WTC11 (cell line): ENCODE results near the gene MKS1. TPM values are rescaled to one million over a fixed set of nuclear protein-coding genes. Genes with fewer than 3 reads are reported as not detected.

Experiments used
- ATAC-seq: fragments of 200-7000 bp; cut with Tn5 transposase; 2 replicates; pipeline ENCODE4 v1.10.0; 2021; ENCODE audit warnings: mild to moderate bottlenecking, moderate library complexity
- CTCF ChIA-PET: fragments of 300-600 bp; sonication (Branson Sonifier 250); formaldehyde crosslinking; loops from one replicate; lab custom pipeline; 2021; ENCODE audit warnings: antibody characterized with exemption; lab: Charles Lee
- POLR2A ChIA-PET: fragments of 350-600 bp; sonication (Branson Sonifier 250); formaldehyde crosslinking; loops from one replicate; lab custom pipeline; 2021; ENCODE audit warnings: antibody characterized with exemption; lab: Charles Lee
- DNase-seq: peaks from one replicate; pipeline ENCODE4 v3.0.0; 2021; ENCODE audit warnings: low spot score
- H3K27ac Mint-ChIP-seq: 2 replicates; pipeline ENCODE4 v1.8.0; 2021; ENCODE audit warnings: mixed read lengths
- H3K27me3 Mint-ChIP-seq: 2 replicates; pipeline ENCODE4 v1.8.0; 2021; ENCODE audit warnings: low read depth, mild to moderate bottlenecking, moderate library complexity, mixed read lengths
- H3K36me3 Mint-ChIP-seq: 2 replicates; pipeline ENCODE4 v1.8.0; 2021; ENCODE audit warnings: mixed read lengths
- H3K4me1 Mint-ChIP-seq: 2 replicates; pipeline ENCODE4 v1.8.0; 2022; ENCODE audit warnings: mixed read lengths
- H3K4me3 Mint-ChIP-seq: 2 replicates; pipeline ENCODE4 v1.8.0; 2021; ENCODE audit warnings: mild to moderate bottlenecking, moderate library complexity, mixed read lengths
- H3K9me3 Mint-ChIP-seq: 2 replicates; pipeline ENCODE4 v1.8.0; 2021; ENCODE audit warnings: mixed read lengths
- CREB1 ChIP-seq: sonication (generic); formaldehyde crosslinking; IDR thresholded peaks from 2 replicates; pipeline ENCODE4 v1.8.0; 2023; ENCODE audit warnings: mild to moderate bottlenecking, missing genetic modification reagents
- E2F1 ChIP-seq: sonication (generic); formaldehyde crosslinking; IDR thresholded peaks from 2 replicates; pipeline ENCODE4 v1.8.0; 2022; ENCODE audit warnings: mild to moderate bottlenecking, missing genetic modification reagents
- EMX1 ChIP-seq: fragments of 250-450 bp; sonication (Bioruptor Pico); IDR thresholded peaks from 2 replicates; pipeline ENCODE4 v1.8.0; 2021; ENCODE audit warnings: mild to moderate bottlenecking
- ESRRA ChIP-seq: sonication (generic); formaldehyde crosslinking; IDR thresholded peaks from 2 replicates; pipeline ENCODE4 v1.8.1; 2022; ENCODE audit warnings: mild to moderate bottlenecking, missing genetic modification reagents, borderline replicate concordance
- FOXK1 ChIP-seq: sonication (generic); formaldehyde crosslinking; IDR thresholded peaks from 2 replicates; pipeline ENCODE4 v1.8.0; 2022; ENCODE audit warnings: mild to moderate bottlenecking, moderate library complexity, missing genetic modification reagents
- JAZF1 ChIP-seq: fragments of 250-450 bp; sonication (Bioruptor Pico); IDR thresholded peaks from 2 replicates; pipeline ENCODE4 v1.9.0; 2021; ENCODE audit warnings: moderate library complexity, mild to moderate bottlenecking, inconsistent platforms
- MLX ChIP-seq: sonication (generic); formaldehyde crosslinking; IDR thresholded peaks from 2 replicates; pipeline ENCODE4 v1.8.1; 2023; ENCODE audit warnings: mild to moderate bottlenecking, missing genetic modification reagents, moderate library complexity
- NFE2L1 ChIP-seq: sonication (generic); formaldehyde crosslinking; IDR thresholded peaks from 2 replicates; pipeline ENCODE4 v1.8.1; 2023; ENCODE audit warnings: missing genetic modification reagents
- SMAD3 ChIP-seq: sonication (generic); formaldehyde crosslinking; IDR thresholded peaks from 2 replicates; pipeline ENCODE4 v1.8.0; 2022; ENCODE audit warnings: missing genetic modification reagents, mild to moderate bottlenecking, borderline replicate concordance
- SOX15 ChIP-seq: fragments of 250-450 bp; sonication (Bioruptor Pico); IDR thresholded peaks from 2 replicates; pipeline ENCODE4 v1.9.0; 2021; ENCODE audit warnings: mild to moderate bottlenecking
- TEAD4 ChIP-seq: sonication (generic); formaldehyde crosslinking; IDR thresholded peaks from 2 replicates; pipeline ENCODE4 v1.8.0; 2022; ENCODE audit warnings: mild to moderate bottlenecking, missing genetic modification reagents
- ZNF121 ChIP-seq: sonication (generic); formaldehyde crosslinking; IDR thresholded peaks from 2 replicates; pipeline ENCODE4 v1.8.0; 2023; ENCODE audit warnings: missing genetic modification reagents
- ZNF138 ChIP-seq: sonication (generic); formaldehyde crosslinking; conservative IDR thresholded peaks from 2 replicates; pipeline ENCODE4 v1.8.1; 2022; ENCODE audit warnings: mild to moderate bottlenecking, moderate library complexity, missing genetic modification reagents
- ZNF263 ChIP-seq: sonication (generic); formaldehyde crosslinking; IDR thresholded peaks from 2 replicates; pipeline ENCODE4 v1.8.1; 2022; ENCODE audit warnings: low read depth, mild to moderate bottlenecking, moderate library complexity, missing genetic modification reagents
- ZNF416 ChIP-seq: fragments of 250-450 bp; sonication (Bioruptor Pico); IDR thresholded peaks from 2 replicates; pipeline ENCODE4 v1.9.0; 2021; ENCODE audit warnings: mild to moderate bottlenecking, inconsistent platforms
- total RNA-seq: library from RNA; stranded (reverse); gene quantifications from 3 replicates; pipeline ENCODE4 v1.2.3, GENCODE V29; 2021
- TF ChIP-seq, protein P1 (sequence below): sonication (generic); formaldehyde crosslinking; IDR thresholded peaks from 2 replicates; pipeline ENCODE4 v1.8.0; 2023; ENCODE audit warnings: mild to moderate bottlenecking, missing genetic modification reagents
- TF ChIP-seq, protein P2 (sequence below): sonication (generic); formaldehyde crosslinking; IDR thresholded peaks from 2 replicates; pipeline ENCODE4 v1.8.0; 2023; ENCODE audit warnings: missing genetic modification reagents
- TF ChIP-seq, protein P3 (sequence below): sonication (generic); formaldehyde crosslinking; IDR thresholded peaks from 2 replicates; pipeline ENCODE4 v1.8.1; 2023; ENCODE audit warnings: mild to moderate bottlenecking, missing genetic modification reagents
- TF ChIP-seq, protein P4 (sequence below): sonication (generic); formaldehyde crosslinking; IDR thresholded peaks from 2 replicates; pipeline ENCODE4 v1.8.1; 2022; ENCODE audit warnings: missing genetic modification reagents, borderline replicate concordance
- TF ChIP-seq, protein P5 (sequence below): sonication (generic); formaldehyde crosslinking; conservative IDR thresholded peaks from 2 replicates; pipeline ENCODE4 v1.8.1; 2022; ENCODE audit warnings: mild to moderate bottlenecking, missing genetic modification reagents
- TF ChIP-seq, protein P6 (sequence below): sonication (generic); formaldehyde crosslinking; IDR thresholded peaks from 2 replicates; pipeline ENCODE4 v1.8.0; 2022; ENCODE audit warnings: missing genetic modification reagents

Gene MKS1
- total RNA-seq, 1 experiment from 2014 or later, result 24.2 TPM

- no peak overlapping the region for H3K4me3 Mint-ChIP-seq
- peaks cover 70% of the 10 kb centered on the region for H3K27me3 Mint-ChIP-seq
- no peak for ATAC-seq
- peaks cover 3% of the 10 kb centered on the region; the same call in 1 of the 2 replicates for H3K9me3 Mint-ChIP-seq
- TF ChIP-seq, protein P1, sequence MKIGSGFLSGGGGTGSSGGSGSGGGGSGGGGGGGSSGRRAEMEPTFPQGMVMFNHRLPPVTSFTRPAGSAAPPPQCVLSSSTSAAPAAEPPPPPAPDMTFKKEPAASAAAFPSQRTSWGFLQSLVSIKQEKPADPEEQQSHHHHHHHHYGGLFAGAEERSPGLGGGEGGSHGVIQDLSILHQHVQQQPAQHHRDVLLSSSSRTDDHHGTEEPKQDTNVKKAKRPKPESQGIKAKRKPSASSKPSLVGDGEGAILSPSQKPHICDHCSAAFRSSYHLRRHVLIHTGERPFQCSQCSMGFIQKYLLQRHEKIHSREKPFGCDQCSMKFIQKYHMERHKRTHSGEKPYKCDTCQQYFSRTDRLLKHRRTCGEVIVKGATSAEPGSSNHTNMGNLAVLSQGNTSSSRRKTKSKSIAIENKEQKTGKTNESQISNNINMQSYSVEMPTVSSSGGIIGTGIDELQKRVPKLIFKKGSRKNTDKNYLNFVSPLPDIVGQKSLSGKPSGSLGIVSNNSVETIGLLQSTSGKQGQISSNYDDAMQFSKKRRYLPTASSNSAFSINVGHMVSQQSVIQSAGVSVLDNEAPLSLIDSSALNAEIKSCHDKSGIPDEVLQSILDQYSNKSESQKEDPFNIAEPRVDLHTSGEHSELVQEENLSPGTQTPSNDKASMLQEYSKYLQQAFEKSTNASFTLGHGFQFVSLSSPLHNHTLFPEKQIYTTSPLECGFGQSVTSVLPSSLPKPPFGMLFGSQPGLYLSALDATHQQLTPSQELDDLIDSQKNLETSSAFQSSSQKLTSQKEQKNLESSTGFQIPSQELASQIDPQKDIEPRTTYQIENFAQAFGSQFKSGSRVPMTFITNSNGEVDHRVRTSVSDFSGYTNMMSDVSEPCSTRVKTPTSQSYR (CRISPR knock-in tag), result no peak
- no peak for TF ChIP-seq ZNF416 (CRISPR knock-in tag)
- TF ChIP-seq FOXK1 (CRISPR knock-in tag), result no peak
- TF ChIP-seq ZNF121, result no peak
- TF ChIP-seq, protein P2, sequence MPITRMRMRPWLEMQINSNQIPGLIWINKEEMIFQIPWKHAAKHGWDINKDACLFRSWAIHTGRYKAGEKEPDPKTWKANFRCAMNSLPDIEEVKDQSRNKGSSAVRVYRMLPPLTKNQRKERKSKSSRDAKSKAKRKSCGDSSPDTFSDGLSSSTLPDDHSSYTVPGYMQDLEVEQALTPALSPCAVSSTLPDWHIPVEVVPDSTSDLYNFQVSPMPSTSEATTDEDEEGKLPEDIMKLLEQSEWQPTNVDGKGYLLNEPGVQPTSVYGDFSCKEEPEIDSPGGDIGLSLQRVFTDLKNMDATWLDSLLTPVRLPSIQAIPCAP (CRISPR knock-in tag), result no peak
- TF ChIP-seq NFE2L1 (CRISPR knock-in tag), result no peak
- TF ChIP-seq JAZF1 (CRISPR knock-in tag), result no peak
- TF ChIP-seq, protein P3, sequence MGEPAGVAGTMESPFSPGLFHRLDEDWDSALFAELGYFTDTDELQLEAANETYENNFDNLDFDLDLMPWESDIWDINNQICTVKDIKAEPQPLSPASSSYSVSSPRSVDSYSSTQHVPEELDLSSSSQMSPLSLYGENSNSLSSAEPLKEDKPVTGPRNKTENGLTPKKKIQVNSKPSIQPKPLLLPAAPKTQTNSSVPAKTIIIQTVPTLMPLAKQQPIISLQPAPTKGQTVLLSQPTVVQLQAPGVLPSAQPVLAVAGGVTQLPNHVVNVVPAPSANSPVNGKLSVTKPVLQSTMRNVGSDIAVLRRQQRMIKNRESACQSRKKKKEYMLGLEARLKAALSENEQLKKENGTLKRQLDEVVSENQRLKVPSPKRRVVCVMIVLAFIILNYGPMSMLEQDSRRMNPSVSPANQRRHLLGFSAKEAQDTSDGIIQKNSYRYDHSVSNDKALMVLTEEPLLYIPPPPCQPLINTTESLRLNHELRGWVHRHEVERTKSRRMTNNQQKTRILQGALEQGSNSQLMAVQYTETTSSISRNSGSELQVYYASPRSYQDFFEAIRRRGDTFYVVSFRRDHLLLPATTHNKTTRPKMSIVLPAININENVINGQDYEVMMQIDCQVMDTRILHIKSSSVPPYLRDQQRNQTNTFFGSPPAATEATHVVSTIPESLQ (CRISPR knock-in tag), result no peak
- no peak for TF ChIP-seq CREB1 (CRISPR knock-in tag)
- TF ChIP-seq, protein P4, sequence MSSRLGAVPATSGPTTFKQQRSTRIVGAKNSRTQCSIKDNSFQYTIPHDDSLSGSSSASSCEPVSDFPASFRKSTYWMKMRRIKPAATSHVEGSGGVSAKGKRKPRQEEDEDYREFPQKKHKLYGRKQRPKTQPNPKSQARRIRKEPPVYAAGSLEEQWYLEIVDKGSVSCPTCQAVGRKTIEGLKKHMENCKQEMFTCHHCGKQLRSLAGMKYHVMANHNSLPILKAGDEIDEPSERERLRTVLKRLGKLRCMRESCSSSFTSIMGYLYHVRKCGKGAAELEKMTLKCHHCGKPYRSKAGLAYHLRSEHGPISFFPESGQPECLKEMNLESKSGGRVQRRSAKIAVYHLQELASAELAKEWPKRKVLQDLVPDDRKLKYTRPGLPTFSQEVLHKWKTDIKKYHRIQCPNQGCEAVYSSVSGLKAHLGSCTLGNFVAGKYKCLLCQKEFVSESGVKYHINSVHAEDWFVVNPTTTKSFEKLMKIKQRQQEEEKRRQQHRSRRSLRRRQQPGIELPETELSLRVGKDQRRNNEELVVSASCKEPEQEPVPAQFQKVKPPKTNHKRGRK (CRISPR knock-in tag), result no peak
- TF ChIP-seq EMX1, result no peak
- no peak for TF ChIP-seq ZNF263 (CRISPR knock-in tag)
- no peak for DNase-seq
- ChIA-PET POLR2A (no interaction called here), CTCF (no interaction called here)
- H3K36me3 Mint-ChIP-seq, result no peaks in the 10 kb centered on the region
- H3K27ac Mint-ChIP-seq, result no peak overlapping the region
- no peaks in the 10 kb centered on the region for H3K4me1 Mint-ChIP-seq
Observed at GRCh38 chr17:58165981-58166380, 53.1 kb downstream of the MKS1 start.

- Mint-ChIP-seq H3K4me1 (peaks cover 6% of the 10 kb centered on the region; the same call in 1 of the 2 replicates), H3K27me3 (peaks cover 72% of the 10 kb centered on the region), H3K36me3 (no peaks in the 10 kb centered on the region), H3K4me3 (no peak overlapping the region), H3K9me3 (no peaks in the 10 kb centered on the region), H3K27ac (no peak overlapping the region)
- no peak for ATAC-seq
- DNase-seq, result no peak
- ChIA-PET POLR2A (no interaction called here), CTCF (no interaction called here)
- no peak for TF ChIP-seq SOX15 (CRISPR knock-in tag)
- TF ChIP-seq, protein P5, sequence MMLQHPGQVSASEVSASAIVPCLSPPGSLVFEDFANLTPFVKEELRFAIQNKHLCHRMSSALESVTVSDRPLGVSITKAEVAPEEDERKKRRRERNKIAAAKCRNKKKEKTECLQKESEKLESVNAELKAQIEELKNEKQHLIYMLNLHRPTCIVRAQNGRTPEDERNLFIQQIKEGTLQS (CRISPR knock-in tag), result no peak
- no peak for TF ChIP-seq ZNF138 (CRISPR knock-in tag)
- no peak for TF ChIP-seq EMX1
- no peak for TF ChIP-seq E2F1 (CRISPR knock-in tag)
- TF ChIP-seq TEAD4, result no peak
- TF ChIP-seq ESRRA (CRISPR knock-in tag), result no peak
- TF ChIP-seq, protein P4 (CRISPR knock-in tag), result no peak
- no peak for TF ChIP-seq MLX (CRISPR knock-in tag)
- TF ChIP-seq, protein P6, sequence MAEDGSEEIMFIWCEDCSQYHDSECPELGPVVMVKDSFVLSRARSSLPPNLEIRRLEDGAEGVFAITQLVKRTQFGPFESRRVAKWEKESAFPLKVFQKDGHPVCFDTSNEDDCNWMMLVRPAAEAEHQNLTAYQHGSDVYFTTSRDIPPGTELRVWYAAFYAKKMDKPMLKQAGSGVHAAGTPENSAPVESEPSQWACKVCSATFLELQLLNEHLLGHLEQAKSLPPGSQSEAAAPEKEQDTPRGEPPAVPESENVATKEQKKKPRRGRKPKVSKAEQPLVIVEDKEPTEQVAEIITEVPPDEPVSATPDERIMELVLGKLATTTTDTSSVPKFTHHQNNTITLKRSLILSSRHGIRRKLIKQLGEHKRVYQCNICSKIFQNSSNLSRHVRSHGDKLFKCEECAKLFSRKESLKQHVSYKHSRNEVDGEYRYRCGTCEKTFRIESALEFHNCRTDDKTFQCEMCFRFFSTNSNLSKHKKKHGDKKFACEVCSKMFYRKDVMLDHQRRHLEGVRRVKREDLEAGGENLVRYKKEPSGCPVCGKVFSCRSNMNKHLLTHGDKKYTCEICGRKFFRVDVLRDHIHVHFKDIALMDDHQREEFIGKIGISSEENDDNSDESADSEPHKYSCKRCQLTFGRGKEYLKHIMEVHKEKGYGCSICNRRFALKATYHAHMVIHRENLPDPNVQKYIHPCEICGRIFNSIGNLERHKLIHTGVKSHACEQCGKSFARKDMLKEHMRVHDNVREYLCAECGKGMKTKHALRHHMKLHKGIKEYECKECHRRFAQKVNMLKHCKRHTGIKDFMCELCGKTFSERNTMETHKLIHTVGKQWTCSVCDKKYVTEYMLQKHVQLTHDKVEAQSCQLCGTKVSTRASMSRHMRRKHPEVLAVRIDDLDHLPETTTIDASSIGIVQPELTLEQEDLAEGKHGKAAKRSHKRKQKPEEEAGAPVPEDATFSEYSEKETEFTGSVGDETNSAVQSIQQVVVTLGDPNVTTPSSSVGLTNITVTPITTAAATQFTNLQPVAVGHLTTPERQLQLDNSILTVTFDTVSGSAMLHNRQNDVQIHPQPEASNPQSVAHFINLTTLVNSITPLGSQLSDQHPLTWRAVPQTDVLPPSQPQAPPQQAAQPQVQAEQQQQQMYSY (CRISPR knock-in tag), result no peak
- no peak for TF ChIP-seq SMAD3 (CRISPR knock-in tag)
Observed at GRCh38 chr17:58161566-58161965, 57.5 kb downstream of the MKS1 start.
